T-helper 1 cell treated with Interleukin-12 subunit alpha and Interleukin-12 subunit beta and Interleukin-4 antibody, amounts not matched to agents 30 μg/mL and 1 μg/mL, for 36 hours (primary cell): ENCODE results near the gene STK39.
"Not testable (repeated sequence)": the region's sequence is repeated elsewhere in the genome, so short reads cannot be mapped to it uniquely, and the experiment has no call there.

Source experiments
- H3K27ac Mint-ChIP-seq: one replicate; pipeline ENCODE4 v1.8.0; 2021; ENCODE audit warnings: mild to moderate bottlenecking, mixed read lengths
- H3K27me3 Mint-ChIP-seq: one replicate; pipeline ENCODE4 v1.8.0; 2021; ENCODE audit warnings: low read depth, mixed read lengths
- H3K36me3 Mint-ChIP-seq: one replicate; pipeline ENCODE4 v1.8.0; 2021; ENCODE audit warnings: low read depth, mixed read lengths
- H3K4me1 Mint-ChIP-seq: one replicate; pipeline ENCODE4 v1.8.0; 2021; ENCODE audit warnings: low read depth, mixed read lengths
- H3K4me3 Mint-ChIP-seq: one replicate; pipeline ENCODE4 v1.8.0; 2021; ENCODE audit warnings: mild to moderate bottlenecking, moderate library complexity, mixed read lengths
- H3K9me3 Mint-ChIP-seq: one replicate; pipeline ENCODE4 v1.8.0; 2021; ENCODE audit warnings: mixed read lengths

STK39 gene

GRCh38 chr2:168247341-168248261 is at the start of gene STK39:
STK39 (minus strand) TSS chr2:168247595; CDS start chr2:168247435, 160 bp downstream.
- Mint-ChIP-seq H3K27me3 (peaks cover 16% of the 10 kb centered on the region), H3K9me3 (no peaks in the 10 kb centered on the region), H3K36me3 (peaks cover 8% of the 10 kb centered on the region), H3K4me1 (peaks cover 38% of the 10 kb centered on the region), H3K27ac (peak within 1 kb of the TSS; percentile 92), H3K4me3 (peak within 1 kb of the TSS; percentile 90)

GRCh38 chr2:168295051-168295450 is 47.7 kb upstream of the STK39 start:
- Mint-ChIP-seq H3K4me1 (no peaks in the 10 kb centered on the region), H3K27ac (no peak overlapping the region), H3K36me3 (no peaks in the 10 kb centered on the region), H3K4me3 (no peak overlapping the region), H3K27me3 (no peaks in the 10 kb centered on the region), H3K9me3 (no peaks in the 10 kb centered on the region)

- Mint-ChIP-seq H3K9me3 (no peaks in the 10 kb centered on the region), H3K4me3 (no peak overlapping the region), H3K27me3 (no peaks in the 10 kb centered on the region), H3K27ac (no peak overlapping the region), H3K4me1 (no peaks in the 10 kb centered on the region), H3K36me3 (no peaks in the 10 kb centered on the region)
These were observed 47.0 kb upstream of the STK39 start for GRCh38 chr2:168294409-168294808.

GRCh38 chr2:168293766-168294165 is 46.4 kb upstream of the STK39 start:
- Mint-ChIP-seq H3K9me3 (no peaks in the 10 kb centered on the region), H3K27ac (no peak overlapping the region), H3K36me3 (no peaks in the 10 kb centered on the region), H3K4me3 (no peak overlapping the region), H3K4me1 (no peaks in the 10 kb centered on the region), H3K27me3 (no peaks in the 10 kb centered on the region)

- H3K27ac Mint-ChIP-seq, result no peak overlapping the region
- no peaks in the 10 kb centered on the region for H3K27me3 Mint-ChIP-seq
- no peak overlapping the region for H3K4me3 Mint-ChIP-seq
- H3K36me3 Mint-ChIP-seq, result no peaks in the 10 kb centered on the region
- H3K4me1 Mint-ChIP-seq, result no peaks in the 10 kb centered on the region
- no peaks in the 10 kb centered on the region for H3K9me3 Mint-ChIP-seq
These were observed 43.0 kb upstream of the STK39 start for GRCh38 chr2:168290391-168290790.

- no peaks in the 10 kb centered on the region for H3K9me3 Mint-ChIP-seq
- H3K4me3 Mint-ChIP-seq, result no peak overlapping the region
These were observed 42.5 kb upstream of the STK39 start for GRCh38 chr2:168289880-168290279.

GRCh38 chr2:168286535-168286934 is 39.1 kb upstream of the STK39 start:
- Mint-ChIP-seq H3K4me1 (no peaks in the 10 kb centered on the region), H3K36me3 (no peaks in the 10 kb centered on the region), H3K27ac (no peak overlapping the region), H3K27me3 (peaks cover 9% of the 10 kb centered on the region), H3K4me3 (no peak overlapping the region), H3K9me3 (no peaks in the 10 kb centered on the region)

More at GRCh38 chr2:168289880-168290279, 42.5 kb upstream of the STK39 start:
- Mint-ChIP-seq H3K27me3 (no peaks in the 10 kb centered on the region), H3K4me1 (no peaks in the 10 kb centered on the region), H3K27ac (no peak overlapping the region), H3K36me3 (no peaks in the 10 kb centered on the region)

GRCh38 chr2:168278424-168278888 is 31.1 kb upstream of the STK39 start:
- Mint-ChIP-seq H3K27me3 (peaks cover 33% of the 10 kb centered on the region), H3K4me3 (no peak overlapping the region), H3K4me1 (no peaks in the 10 kb centered on the region), H3K9me3 (no peaks in the 10 kb centered on the region), H3K27ac (no peak overlapping the region), H3K36me3 (no peaks in the 10 kb centered on the region)

GRCh38 chr2:168277276-168277675 is 29.9 kb upstream of the STK39 start:
- Mint-ChIP-seq H3K9me3 (no peaks in the 10 kb centered on the region), H3K4me1 (no peaks in the 10 kb centered on the region), H3K27me3 (peaks cover 33% of the 10 kb centered on the region), H3K27ac (no peak overlapping the region), H3K4me3 (no peak overlapping the region), H3K36me3 (no peaks in the 10 kb centered on the region)

GRCh38 chr2:168272225-168272624 is 24.8 kb upstream of the STK39 start:
- Mint-ChIP-seq H3K4me1 (no peaks in the 10 kb centered on the region), H3K9me3 (no peaks in the 10 kb centered on the region), H3K27me3 (peaks cover 6% of the 10 kb centered on the region), H3K4me3 (no peak overlapping the region), H3K36me3 (no peaks in the 10 kb centered on the region), H3K27ac (no peak overlapping the region)

GRCh38 chr2:168262926-168263325 is 15.5 kb upstream of the STK39 start:
- H3K4me3 Mint-ChIP-seq, H3K4me1 Mint-ChIP-seq, H3K36me3 Mint-ChIP-seq, H3K27ac Mint-ChIP-seq, H3K27me3 Mint-ChIP-seq: not testable (repeated sequence)
- peaks cover 13% of the 10 kb centered on the region for H3K9me3 Mint-ChIP-seq

- Mint-ChIP-seq H3K9me3 (peaks cover 17% of the 10 kb centered on the region), H3K27ac (no peak overlapping the region), H3K4me3 (no peak overlapping the region), H3K36me3 (no peaks in the 10 kb centered on the region), H3K27me3 (peaks cover 3% of the 10 kb centered on the region), H3K4me1 (peaks cover 1% of the 10 kb centered on the region)
These were observed 9.1 kb upstream of the STK39 start for GRCh38 chr2:168256448-168256847.

- Mint-ChIP-seq H3K4me1 (peaks cover 1% of the 10 kb centered on the region), H3K4me3 (no peak overlapping the region), H3K36me3 (no peaks in the 10 kb centered on the region), H3K27ac (no peak overlapping the region), H3K27me3 (peaks cover 3% of the 10 kb centered on the region), H3K9me3 (peaks cover 17% of the 10 kb centered on the region)
These were observed 8.5 kb upstream of the STK39 start for GRCh38 chr2:168255866-168256265.

GRCh38 chr2:168255103-168255502 is 7.7 kb upstream of the STK39 start:
- H3K4me1 Mint-ChIP-seq, result peaks cover 1% of the 10 kb centered on the region
- no peak overlapping the region for H3K27ac Mint-ChIP-seq
- H3K27me3 Mint-ChIP-seq, result peaks cover 3% of the 10 kb centered on the region
- H3K36me3 Mint-ChIP-seq, result no peaks in the 10 kb centered on the region
- peaks cover 17% of the 10 kb centered on the region for H3K9me3 Mint-ChIP-seq
- H3K4me3 Mint-ChIP-seq, result no peak overlapping the region

- no peak overlapping the region for H3K4me3 Mint-ChIP-seq
These were observed 7.0 kb upstream of the STK39 start for GRCh38 chr2:168254158-168254935.

More at GRCh38 chr2:168254158-168254935, 7.0 kb upstream of the STK39 start:
- Mint-ChIP-seq H3K9me3 (peaks cover 16% of the 10 kb centered on the region), H3K4me1 (peaks cover 1% of the 10 kb centered on the region), H3K27me3 (peaks cover 7% of the 10 kb centered on the region), H3K27ac (no peak overlapping the region), H3K36me3 (peaks cover 3% of the 10 kb centered on the region)
